H9 (cell line): ENCODE results near the gene DCC. TPM values are rescaled to one million over a fixed set of nuclear protein-coding genes. Genes with fewer than 3 reads are reported as not detected.
A peak's percentile ranks its signal among the peaks of the same experiment; 100 is the strongest.

Experiments
- DNase-seq: peaks from one replicate; pipeline ENCODE4 v3.0.0-alpha.2; 2017
- H2AFZ ChIP-seq: one replicate; pipeline ENCODE4 v1.6.1; 2013; ENCODE audit warnings: mild to moderate bottlenecking, low read length, control low read depth, moderate library complexity
- H2AK5ac ChIP-seq: 2 replicates; pipeline ENCODE4 v1.6.1; 2013; ENCODE audit warnings: low read length, control low read depth, mixed read lengths; ENCODE audit not compliant: insufficient read length
- H2BK120ac ChIP-seq: one replicate; pipeline ENCODE4 v1.6.1; 2013; ENCODE audit warnings: low read depth, mild to moderate bottlenecking, low read length, control low read depth, inconsistent platforms; ENCODE audit not compliant: poor library complexity, severe bottlenecking
- H2BK12ac ChIP-seq: 2 replicates; pipeline ENCODE4 v1.6.1; 2013; ENCODE audit warnings: low read length, control low read depth, mixed read lengths, low read depth; ENCODE audit not compliant: insufficient read length
- H2BK15ac ChIP-seq: 2 replicates; pipeline ENCODE4 v1.6.1; 2013; ENCODE audit warnings: low read depth, low read length, control low read depth
- H2BK20ac ChIP-seq: one replicate; pipeline ENCODE4 v1.6.1; 2013; ENCODE audit warnings: low read depth, mild to moderate bottlenecking, low read length, control low read depth, inconsistent platforms; ENCODE audit not compliant: poor library complexity, severe bottlenecking
- H2BK5ac ChIP-seq: 2 replicates; pipeline ENCODE4 v1.6.1; 2013; ENCODE audit warnings: low read length, control low read depth, mixed read lengths; ENCODE audit not compliant: insufficient read length
- H3K14ac ChIP-seq: 2 replicates; pipeline ENCODE4 v1.6.1; 2013; ENCODE audit warnings: low read length, control low read depth; ENCODE audit not compliant: insufficient read depth
- H3K18ac ChIP-seq: 2 replicates; pipeline ENCODE4 v1.6.1; 2013; ENCODE audit warnings: low read depth, mild to moderate bottlenecking, mixed read lengths, low read length, control low read depth; ENCODE audit not compliant: insufficient read length
- H3K23ac ChIP-seq: 2 replicates; pipeline ENCODE4 v1.6.1; 2013; ENCODE audit warnings: low read length, control low read depth, mixed read lengths, low read depth; ENCODE audit not compliant: insufficient read length
- H3K23me2 ChIP-seq: 2 replicates; pipeline ENCODE4 v1.6.1; 2013; ENCODE audit warnings: low read depth, mild to moderate bottlenecking, mixed read lengths, low read length, control low read depth; ENCODE audit not compliant: insufficient read length, poor library complexity, severe bottlenecking
- H3K27ac ChIP-seq: 2 replicates; pipeline ENCODE4 v1.5.1; 2013; ENCODE audit warnings: low read length, control low read depth, mixed read lengths, low read depth; ENCODE audit not compliant: insufficient read length
- H3K27me3 ChIP-seq: 2 replicates; pipeline ENCODE4 v1.6.1; 2013; ENCODE audit warnings: low read length, control low read depth, inconsistent platforms; ENCODE audit not compliant: insufficient read depth
- H3K4ac ChIP-seq: 2 replicates; pipeline ENCODE4 v1.6.1; 2013; ENCODE audit warnings: low read depth, mild to moderate bottlenecking, control low read depth, inconsistent platforms, low read length, moderate library complexity
- H3K4me1 ChIP-seq: 2 replicates; pipeline ENCODE4 v1.6.1; 2013; ENCODE audit warnings: low read length, control low read depth, inconsistent platforms; ENCODE audit not compliant: insufficient read depth
- H3K4me2 ChIP-seq: 2 replicates; pipeline ENCODE4 v1.6.1; 2013; ENCODE audit warnings: low read length, control low read depth, mixed read lengths; ENCODE audit not compliant: insufficient read length, insufficient read depth
- H3K56ac ChIP-seq: 2 replicates; pipeline ENCODE4 v1.6.1; 2013; ENCODE audit warnings: low read depth, mild to moderate bottlenecking, mixed read lengths, low read length, control low read depth; ENCODE audit not compliant: insufficient read length
- H3K79me1 ChIP-seq: 2 replicates; pipeline ENCODE4 v1.6.1; 2013; ENCODE audit warnings: low read depth, mild to moderate bottlenecking, moderate library complexity, low read length, control low read depth, inconsistent platforms; ENCODE audit not compliant: insufficient read depth, poor library complexity, severe bottlenecking
- H3K79me2 ChIP-seq: 2 replicates; pipeline ENCODE4 v1.6.1; 2013; ENCODE audit warnings: low read length, control low read depth, inconsistent platforms; ENCODE audit not compliant: insufficient read depth
- H3K9ac ChIP-seq: 2 replicates; pipeline ENCODE4 v1.6.1; 2013; ENCODE audit warnings: low read length, control low read depth, mixed read lengths; ENCODE audit not compliant: insufficient read length; ENCODE audit errors: extremely low read depth
- H3K9me3 ChIP-seq: one replicate; pipeline ENCODE4 v1.6.1; 2013; ENCODE audit warnings: low read depth, low read length, inconsistent platforms; ENCODE audit not compliant: control insufficient read depth
- H3T11ph ChIP-seq: one replicate; pipeline ENCODE4 v1.6.1; 2013; ENCODE audit warnings: mild to moderate bottlenecking, low read length, control low read depth, inconsistent platforms
- H4K20me1 ChIP-seq: one replicate; pipeline ENCODE4 v1.6.1; 2013; ENCODE audit not compliant: control insufficient read depth, insufficient read length, insufficient read depth
- H4K5ac ChIP-seq: 2 replicates; pipeline ENCODE4 v1.6.1; 2013; ENCODE audit warnings: low read depth, mild to moderate bottlenecking, mixed read lengths, low read length, control low read depth; ENCODE audit not compliant: insufficient read length
- H4K8ac ChIP-seq: replicated peaks from 2 replicates; pipeline ENCODE4 v1.6.1; 2013; ENCODE audit warnings: low read length, control low read depth, mixed read lengths, low read depth; ENCODE audit not compliant: insufficient read length
- H4K91ac ChIP-seq: 2 replicates; pipeline ENCODE4 v1.6.1; 2013; ENCODE audit warnings: low read depth, mild to moderate bottlenecking, moderate library complexity, mixed read lengths, low read length, control low read depth; ENCODE audit not compliant: insufficient read length
- H3K27ac Mint-ChIP-seq, 3 experiments: 2 replicates in 2 of 3; 3 replicates in 1 of 3; pipeline ENCODE4 v1.8.0; 2020 to 2021; ENCODE audit warnings: mixed read lengths in 3 of 3, mild to moderate bottlenecking in 1 of 3, moderate library complexity in 1 of 3
- H3K27me3 Mint-ChIP-seq: 2 replicates; pipeline ENCODE4 v1.8.0; 2021; ENCODE audit warnings: low read depth, mild to moderate bottlenecking, moderate library complexity, mixed read lengths
- H3K36me3 Mint-ChIP-seq, 3 experiments: 2 replicates in 2 of 3; 3 replicates in 1 of 3; pipeline ENCODE4 v1.8.0; 2020 to 2021; ENCODE audit warnings: low read depth in 3 of 3, mixed read lengths in 3 of 3; ENCODE audit not compliant: insufficient read depth in 1 of 3
- H3K4me1 Mint-ChIP-seq, 2 experiments: 2 replicates each; pipeline ENCODE4 v1.8.0; 2020; ENCODE audit warnings: mixed read lengths in 2 of 2
- H3K4me3 Mint-ChIP-seq, 2 experiments: 2 replicates in 1 of 2; 3 replicates in 1 of 2; pipeline ENCODE4 v1.8.0; 2020 to 2021; ENCODE audit warnings: mild to moderate bottlenecking in 2 of 2, mixed read lengths in 2 of 2, moderate library complexity in 1 of 2
- H3K9me3 Mint-ChIP-seq, 2 experiments: 2 replicates in 1 of 2; 3 replicates in 1 of 2; pipeline ENCODE4 v1.8.0; 2020; ENCODE audit warnings: mild to moderate bottlenecking in 2 of 2, mixed read lengths in 2 of 2, moderate library complexity in 1 of 2
- WGBS: extraction: QIAGEN DNeasy Blood & Tissue Kit; methylation state at CpG from one replicate; pipeline ENCODE4 v1.1.7; 2013; ENCODE audit warnings: missing lambda C conversion rate, low lambda C conversion rate, mixed read lengths; ENCODE audit not compliant: insufficient read length; ENCODE audit errors: extremely low coverage; 5-methylcytosine and 5-hydroxymethylcytosine counted together
- total RNA-seq: library from RNA; stranded (reverse); gene quantifications from 2 replicates; pipeline ENCODE4 v1.2.1, GENCODE V29; 2021
- TF ChIP-seq, protein P1 (sequence below): fragments of 200-600 bp; sonication (generic); conservative IDR thresholded peaks from 3 replicates; pipeline ENCODE4 v1.8.0; 2021; ENCODE audit warnings: antibody characterized with exemption, mild to moderate bottlenecking

Gene DCC
- total RNA-seq, 1 experiment from 2014 or later, result 0.35 TPM

DNA sequence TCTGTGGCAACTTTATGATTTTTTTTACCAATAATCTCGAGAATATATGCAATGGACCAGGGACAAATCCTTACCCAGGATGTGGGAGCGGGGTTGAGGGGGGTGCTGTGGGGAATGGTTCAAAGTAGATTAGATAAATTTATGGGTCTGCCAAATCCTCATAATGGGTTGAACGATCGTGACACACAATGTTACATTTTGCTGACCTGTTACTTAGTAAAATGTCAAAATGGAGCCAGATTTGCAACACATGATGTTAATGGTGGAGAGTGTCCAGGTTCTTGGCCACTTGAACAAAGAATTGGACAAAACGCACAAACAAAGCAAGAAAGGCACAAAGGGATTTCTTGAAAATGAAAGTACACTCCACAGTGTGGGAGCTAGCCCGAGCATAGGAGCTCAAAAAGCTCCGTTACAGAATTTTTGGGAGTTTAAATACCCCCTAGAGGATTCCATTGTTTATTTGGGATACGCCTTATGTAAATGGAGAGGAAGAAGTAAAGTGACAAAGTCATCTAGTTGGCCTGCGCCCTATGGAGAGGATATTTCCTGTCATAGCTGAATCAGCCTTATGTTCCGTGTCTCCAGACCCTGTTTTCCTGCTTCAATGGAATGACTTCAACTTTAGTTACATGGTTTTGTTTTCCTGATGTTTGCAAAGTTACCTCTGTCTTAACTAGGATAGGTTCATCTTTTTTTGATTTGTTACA is 776.0 kb downstream of the DCC start:
- no peak overlapping the region for H2BK12ac ChIP-seq
- no peak overlapping the region for H4K5ac ChIP-seq
- H3K4me1 ChIP-seq, result peaks cover 4% of the 10 kb centered on the region
- Mint-ChIP-seq H3K27ac (no peak overlapping the region), H3K9me3 (no peaks in the 10 kb centered on the region; a peak in 2 of 5 replicates), H3K36me3 (no peaks in the 10 kb centered on the region; a peak in 1 of 7 replicates), H3K4me1 (peaks cover 8 to 15% of the 10 kb centered on the region in 2 experiments), H3K27me3 (no peaks in the 10 kb centered on the region), H3K4me3 (no peak overlapping the region)
- no peak overlapping the region for H4K91ac ChIP-seq
- H3K9ac ChIP-seq, result no peak overlapping the region
- peak overlapping the region; percentile 14 for H3K4me2 ChIP-seq
- no peak for DNase-seq
- no peak overlapping the region for H4K8ac ChIP-seq
- no peak overlapping the region for H3T11ph ChIP-seq
- TF ChIP-seq, protein P1, sequence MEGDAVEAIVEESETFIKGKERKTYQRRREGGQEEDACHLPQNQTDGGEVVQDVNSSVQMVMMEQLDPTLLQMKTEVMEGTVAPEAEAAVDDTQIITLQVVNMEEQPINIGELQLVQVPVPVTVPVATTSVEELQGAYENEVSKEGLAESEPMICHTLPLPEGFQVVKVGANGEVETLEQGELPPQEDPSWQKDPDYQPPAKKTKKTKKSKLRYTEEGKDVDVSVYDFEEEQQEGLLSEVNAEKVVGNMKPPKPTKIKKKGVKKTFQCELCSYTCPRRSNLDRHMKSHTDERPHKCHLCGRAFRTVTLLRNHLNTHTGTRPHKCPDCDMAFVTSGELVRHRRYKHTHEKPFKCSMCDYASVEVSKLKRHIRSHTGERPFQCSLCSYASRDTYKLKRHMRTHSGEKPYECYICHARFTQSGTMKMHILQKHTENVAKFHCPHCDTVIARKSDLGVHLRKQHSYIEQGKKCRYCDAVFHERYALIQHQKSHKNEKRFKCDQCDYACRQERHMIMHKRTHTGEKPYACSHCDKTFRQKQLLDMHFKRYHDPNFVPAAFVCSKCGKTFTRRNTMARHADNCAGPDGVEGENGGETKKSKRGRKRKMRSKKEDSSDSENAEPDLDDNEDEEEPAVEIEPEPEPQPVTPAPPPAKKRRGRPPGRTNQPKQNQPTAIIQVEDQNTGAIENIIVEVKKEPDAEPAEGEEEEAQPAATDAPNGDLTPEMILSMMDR, result no peak
- no peak overlapping the region for H3K18ac ChIP-seq
- no peak overlapping the region for H2BK120ac ChIP-seq
- no peak overlapping the region for H2AFZ ChIP-seq
- no peak overlapping the region for H2BK15ac ChIP-seq
- no peak overlapping the region for H3K56ac ChIP-seq
- H3K23me2 ChIP-seq, result no peaks in the 10 kb centered on the region
- no peak overlapping the region for H2AK5ac ChIP-seq
- H3K79me2 ChIP-seq, result no peaks in the 10 kb centered on the region
- H3K4ac ChIP-seq, result no peak overlapping the region
- no peak overlapping the region for H2BK20ac ChIP-seq
- no peak overlapping the region for H2BK5ac ChIP-seq
- no peak overlapping the region for H3K14ac ChIP-seq
- no peak overlapping the region for H3K23ac ChIP-seq
- no peaks in the 10 kb centered on the region for H3K27me3 ChIP-seq
- no peak overlapping the region for H3K27ac ChIP-seq
- no peaks in the 10 kb centered on the region for H3K9me3 ChIP-seq
- no CpG with 5 or more reads among the region's 10 CpGs for WGBS
- H3K79me1 ChIP-seq, result no peaks in the 10 kb centered on the region
- H4K20me1 ChIP-seq, result no peaks in the 10 kb centered on the region
